PC-3 (cell line): ENCODE results near the gene KCNH8. TPM values are rescaled to one million over a fixed set of nuclear protein-coding genes. Genes with fewer than 3 reads are reported as not detected.

Experiments used
- ATAC-seq: fragments of 200-7000 bp; cut with Tn5 transposase; 2 replicates; pipeline ENCODE4 v1.9.1; 2020; ENCODE audit warnings: mild to moderate bottlenecking, moderate library complexity
- BruUV-seq: library from RNA; stranded (reverse); fragments of 400-500 nt; replicated peaks from 2 replicates; lab custom pipeline; 2021; lab: Mats Ljungman, UMichigan
- CTCF ChIA-PET: fragments of 300-600 bp; sonication (Branson Sonifier 250); formaldehyde crosslinking; loops from one replicate; lab custom pipeline; 2022; ENCODE audit warnings: antibody characterized with exemption; lab: Charles Lee
- POLR2A ChIA-PET: fragments of 300-600 bp; sonication (Branson Sonifier 250); formaldehyde crosslinking; loops from one replicate; lab custom pipeline; 2022; ENCODE audit warnings: antibody characterized with exemption; ENCODE audit not compliant: unreplicated experiment; lab: Charles Lee
- DNase-seq: peaks from one replicate; pipeline ENCODE4 v3.0.0-alpha.2; 2015
- H2AFZ ChIP-seq: fragments of 300-600 bp; sonication (generic); 2 replicates; pipeline ENCODE4 v1.6.0; 2016; ENCODE audit warnings: antibody characterized with exemption, low read length
- H3F3A ChIP-seq: fragments of 300-600 bp; sonication (generic); one replicate; pipeline ENCODE4 v1.6.0; 2017; ENCODE audit warnings: antibody characterized with exemption, low read length, control low read depth, mild to moderate bottlenecking; ENCODE audit not compliant: unreplicated experiment
- H3K27ac ChIP-seq: fragments of 300-600 bp; sonication (generic); 2 replicates; pipeline ENCODE4 v1.5.1; 2016; ENCODE audit warnings: mild to moderate bottlenecking, low read length
- H3K27me3 ChIP-seq: fragments of 300-600 bp; sonication (generic); 2 replicates; pipeline ENCODE4 v1.6.1; 2016; ENCODE audit warnings: low read length, mixed read lengths
- H3K36me3 ChIP-seq: fragments of 300-600 bp; sonication (generic); 2 replicates; pipeline ENCODE4 v1.6.1; 2016; ENCODE audit warnings: low read depth, mixed run types, low read length, mixed read lengths
- H3K4me1 ChIP-seq: fragments of 300-600 bp; sonication (generic); 2 replicates; pipeline ENCODE4 v1.5.1; 2016; ENCODE audit warnings: low read length; ENCODE audit not compliant: insufficient read depth
- H3K4me2 ChIP-seq: fragments of 300-600 bp; sonication (generic); 2 replicates; pipeline ENCODE4 v1.6.0; 2016; ENCODE audit warnings: low read length
- H3K4me3 ChIP-seq: fragments of 300-600 bp; sonication (generic); 2 replicates; pipeline ENCODE4 v1.5.1; 2016; ENCODE audit warnings: mild to moderate bottlenecking, low read length, mixed read lengths
- H3K79me2 ChIP-seq: fragments of 300-600 bp; sonication (generic); 2 replicates; pipeline ENCODE4 v1.6.1; 2017; ENCODE audit warnings: low read length, mixed read lengths
- H3K9ac ChIP-seq: fragments of 300-600 bp; sonication (generic); 2 replicates; pipeline ENCODE4 v1.6.0; 2016; ENCODE audit warnings: mild to moderate bottlenecking, low read length
- H3K9me2 ChIP-seq: fragments of 300-600 bp; sonication (generic); replicated peaks from 2 replicates; pipeline ENCODE4 v1.6.1; 2016; ENCODE audit warnings: mixed run types, low read length, mixed read lengths
- H3K9me3 ChIP-seq: fragments of 300-600 bp; sonication (generic); 2 replicates; pipeline ENCODE4 v1.6.1; 2016; ENCODE audit warnings: low read length, mixed read lengths
- H4K20me1 ChIP-seq: fragments of 300-600 bp; sonication (generic); 2 replicates; pipeline ENCODE4 v1.6.1; 2016; ENCODE audit warnings: low read length, mixed read lengths
- CTCF ChIP-seq: fragments of 300-600 bp; sonication (generic); conservative IDR thresholded peaks from 2 replicates; pipeline ENCODE4 v1.5.1; 2017; ENCODE audit warnings: antibody characterized with exemption, low read depth, mild to moderate bottlenecking, low read length
- EZH2 ChIP-seq: fragments of 300-600 bp; sonication (generic); IDR thresholded peaks from one replicate; pipeline ENCODE4 v1.6.1; 2017; ENCODE audit warnings: antibody characterized with exemption, mild to moderate bottlenecking, low read length; ENCODE audit not compliant: unreplicated experiment
- EZH2phosphoT487 ChIP-seq: fragments of 300-600 bp; sonication (generic); IDR thresholded peaks from 2 replicates; pipeline ENCODE4 v1.6.1; 2018; ENCODE audit warnings: mild to moderate bottlenecking, antibody characterized with exemption, low read length, borderline replicate concordance
- intact Hi-C: fragments of 100-400 bp; cut with micrococcal nuclease; formaldehyde crosslinking; loops from 2 replicates; pipeline ENCODE4 v1.9.0; 2023
- total RNA-seq: library from RNA; depleted of rRNA; stranded (reverse); fragments of >200 nt; gene quantifications from 2 replicates; pipeline ENCODE4 v1.2.3, GENCODE V29; 2014

Gene KCNH8
- total RNA-seq, 1 experiment from 2014 or later: not detected

GRCh38 chr3:19347671-19348070 lies 199.4 kb downstream of the KCNH8 start:
- Histone ChIP-seq H3K4me1 (no peaks in the 10 kb centered on the region), H3K9me3 (no peaks in the 10 kb centered on the region), H3K27ac (no peak overlapping the region), H3K9me2 (no peaks in the 10 kb centered on the region), H2AFZ (no peak overlapping the region), H3K36me3 (no peaks in the 10 kb centered on the region), H3K9ac (no peak overlapping the region), H3K27me3 (peaks cover 3% of the 10 kb centered on the region; the same call in 1 of the 2 replicates), H3K4me2 (no peak overlapping the region), H4K20me1 (no peaks in the 10 kb centered on the region), H3K79me2 (no peaks in the 10 kb centered on the region), H3K4me3 (no peak overlapping the region), H3F3A (no peaks in the 10 kb centered on the region)
- intact Hi-C loops: no loop called here
- TF ChIP-seq CTCF (no peak), EZH2phosphoT487 (no peak), EZH2 (no peak)
- POLR2A ChIA-PET: no interaction called here
- CTCF ChIA-PET: no interaction called here
- ATAC-seq (no peak), DNase-seq (no peak)
- BruUV-seq: no TSS peak

DNA sequence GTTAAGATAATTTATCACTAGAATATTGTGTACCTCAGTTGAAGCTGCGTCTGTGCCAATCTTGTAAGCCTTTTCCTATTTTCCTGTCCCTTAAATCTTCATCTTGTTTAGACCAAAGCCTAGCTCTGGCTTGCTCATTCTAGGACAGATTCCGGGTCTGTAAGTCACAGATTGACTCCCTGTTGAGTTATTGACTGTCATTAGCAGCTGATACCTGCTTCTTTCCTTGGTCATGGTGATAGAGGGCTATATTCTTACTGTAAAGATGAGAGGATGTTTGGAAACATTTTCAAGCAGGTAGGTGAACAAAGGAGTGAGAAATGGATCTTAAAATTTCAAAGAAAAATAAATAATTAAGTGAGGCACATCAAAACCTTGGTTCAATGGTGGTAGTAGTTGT lies 200.2 kb downstream of the KCNH8 start:
- H3K4me2 ChIP-seq: no peak overlapping the region
- no peaks in the 10 kb centered on the region for H3K4me1 ChIP-seq
- H3K9me2 ChIP-seq: no peaks in the 10 kb centered on the region
- BruUV-seq: no TSS peak
- no peaks in the 10 kb centered on the region for H3K9me3 ChIP-seq
- no peak for DNase-seq
- no peaks in the 10 kb centered on the region for H3F3A ChIP-seq
- H4K20me1 ChIP-seq: no peaks in the 10 kb centered on the region
- TF ChIP-seq EZH2phosphoT487: no peak
- no peak for TF ChIP-seq CTCF
- no peak for TF ChIP-seq EZH2
- H3K9ac ChIP-seq: no peak overlapping the region
- no peak overlapping the region for H3K4me3 ChIP-seq
- no peak overlapping the region for H3K27ac ChIP-seq
- ChIA-PET CTCF (interaction anchor here (0.7 to 1.7 kb wide), 2 partner anchors 518 to 696 kb away, joined by 3 to 17 read pairs; no protein-coding TSS in a partner anchor), POLR2A (no interaction called here)
- no peaks in the 10 kb centered on the region for H3K79me2 ChIP-seq
- no peak for ATAC-seq
- intact Hi-C loops: no loop called here
- H3K27me3 ChIP-seq: peaks cover 3% of the 10 kb centered on the region; the same call in 1 of the 2 replicates
- H3K36me3 ChIP-seq: no peaks in the 10 kb centered on the region
- no peak overlapping the region for H2AFZ ChIP-seq

DNA sequence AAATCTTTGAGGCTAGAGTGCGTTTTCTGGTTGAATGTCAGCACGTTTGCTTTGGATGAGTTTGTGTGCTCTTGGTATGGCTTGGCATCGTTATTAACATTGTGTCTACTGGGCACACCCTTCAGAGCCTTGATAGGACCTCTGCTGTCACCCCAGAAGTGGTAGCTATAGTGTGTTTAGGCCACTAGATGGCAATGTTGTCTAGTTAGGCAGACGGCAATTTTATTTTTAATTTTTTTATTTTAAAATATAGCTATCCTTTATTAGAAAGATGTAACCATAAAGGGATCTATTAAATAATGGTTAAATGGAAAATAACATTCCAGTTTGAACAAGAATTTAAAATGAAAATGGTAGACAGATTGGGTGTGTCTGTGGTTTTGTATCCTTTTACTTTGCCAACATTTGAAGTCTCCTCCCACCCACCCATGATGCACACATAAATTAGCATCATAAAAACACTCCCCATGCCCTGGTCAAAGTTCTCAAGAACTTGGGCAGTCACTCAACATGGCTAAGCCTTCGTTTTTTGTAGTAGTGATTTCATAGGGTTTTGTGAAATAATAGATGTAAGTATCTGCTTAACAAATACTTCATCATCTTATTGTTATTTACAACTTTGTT lies 200.7 kb downstream of the KCNH8 start:
- Histone ChIP-seq H3K27me3 (peaks cover 3% of the 10 kb centered on the region; the same call in 1 of the 2 replicates), H3K9ac (no peak overlapping the region), H3F3A (no peaks in the 10 kb centered on the region), H3K79me2 (no peaks in the 10 kb centered on the region), H3K4me2 (no peak overlapping the region), H3K36me3 (no peaks in the 10 kb centered on the region), H3K9me3 (no peaks in the 10 kb centered on the region), H3K4me1 (no peaks in the 10 kb centered on the region), H3K9me2 (no peaks in the 10 kb centered on the region), H3K27ac (no peak overlapping the region), H2AFZ (no peak overlapping the region), H4K20me1 (no peaks in the 10 kb centered on the region), H3K4me3 (no peak overlapping the region)
- POLR2A ChIA-PET: no interaction called here
- no TSS peak for BruUV-seq
- TF ChIP-seq EZH2: no peak
- peak; percentile 60 for TF ChIP-seq CTCF
- CTCF ChIA-PET: interaction anchor here (0.6 to 1.7 kb wide), 3 partner anchors 517 to 695 kb away, joined by 3 to 17 read pairs (median 3); no protein-coding TSS in a partner anchor
- ATAC-seq: peak; percentile 57
- peak; percentile 60 for DNase-seq
- intact Hi-C loops: loop anchor here (1.0 kb wide), 1 partner anchor 517 kb away; no protein-coding TSS in a partner anchor
